ACC112 (cell line): Measurements from ENCODE around the gene ACACA.

Experiments used
- H2AFZ ChIP-seq: fragments of 200-600 bp; sonication (generic); one replicate; pipeline ENCODE4 v1.6.0; 2017; ENCODE audit warnings: antibody characterized with exemption, low read length; ENCODE audit not compliant: unreplicated experiment
- H3K27ac ChIP-seq: fragments of 200-600 bp; sonication (generic); 2 replicates; pipeline ENCODE4 v1.5.1; 2014; ENCODE audit warnings: low read depth, mild to moderate bottlenecking, antibody characterized with exemption, low read length, moderate library complexity
- H3K27me3 ChIP-seq: fragments of 200-600 bp; sonication (generic); 2 replicates; pipeline ENCODE4 v1.6.1; 2014; ENCODE audit warnings: mild to moderate bottlenecking, antibody characterized with exemption, low read length, moderate library complexity, mixed read lengths; ENCODE audit not compliant: insufficient read depth
- H3K36me3 ChIP-seq: fragments of 200-600 bp; sonication (generic); 2 replicates; pipeline ENCODE4 v1.6.1; 2016; ENCODE audit warnings: mild to moderate bottlenecking, antibody characterized with exemption, low read length, moderate library complexity, mixed read lengths; ENCODE audit not compliant: insufficient read depth
- H3K4me1 ChIP-seq: fragments of 200-600 bp; sonication (generic); one replicate; pipeline ENCODE4 v1.6.1; 2016; ENCODE audit warnings: low read length, mixed read lengths; ENCODE audit not compliant: insufficient read depth, unreplicated experiment, control insufficient read depth
- H3K4me3 ChIP-seq: fragments of 200-600 bp; sonication (generic); 2 replicates; pipeline ENCODE4 v1.5.1; 2014; ENCODE audit warnings: mild to moderate bottlenecking, low read depth, low read length
- H3K79me2 ChIP-seq: fragments of 200-600 bp; sonication (generic); one replicate; pipeline ENCODE4 v1.6.0; 2016; ENCODE audit warnings: low read length; ENCODE audit not compliant: control insufficient read depth, unreplicated experiment, insufficient read depth

The ACACA gene

DNA sequence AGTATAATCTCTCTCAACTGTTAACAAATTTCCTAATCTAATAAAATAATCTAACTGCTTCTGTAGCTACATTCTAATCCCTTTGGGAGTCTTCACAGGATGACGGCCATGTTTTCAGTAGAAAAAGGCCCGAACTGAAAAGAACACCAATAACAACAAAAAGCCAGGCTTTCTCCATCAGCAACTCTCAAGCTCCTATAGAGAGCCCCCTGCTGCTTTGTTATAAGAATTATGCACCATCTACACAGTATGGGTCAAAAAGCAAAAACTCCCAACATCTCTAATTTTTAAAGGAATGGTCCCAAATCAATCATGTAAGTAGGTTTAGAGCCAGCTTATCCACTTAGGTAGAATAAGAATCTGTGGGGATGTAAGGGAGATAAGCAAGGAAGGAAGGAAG is 194.5 kb downstream of the ACACA start:
- H3K79me2 ChIP-seq = no peaks in the 10 kb centered on the region
- H2AFZ ChIP-seq = no peak overlapping the region
- H3K27me3 ChIP-seq = no peaks in the 10 kb centered on the region
- no peak overlapping the region for H3K27ac ChIP-seq
- H3K4me3 ChIP-seq = no peak overlapping the region
- H3K36me3 ChIP-seq = peaks cover 4% of the 10 kb centered on the region; the same call in 1 of the 2 replicates
- no peaks in the 10 kb centered on the region for H3K4me1 ChIP-seq

DNA sequence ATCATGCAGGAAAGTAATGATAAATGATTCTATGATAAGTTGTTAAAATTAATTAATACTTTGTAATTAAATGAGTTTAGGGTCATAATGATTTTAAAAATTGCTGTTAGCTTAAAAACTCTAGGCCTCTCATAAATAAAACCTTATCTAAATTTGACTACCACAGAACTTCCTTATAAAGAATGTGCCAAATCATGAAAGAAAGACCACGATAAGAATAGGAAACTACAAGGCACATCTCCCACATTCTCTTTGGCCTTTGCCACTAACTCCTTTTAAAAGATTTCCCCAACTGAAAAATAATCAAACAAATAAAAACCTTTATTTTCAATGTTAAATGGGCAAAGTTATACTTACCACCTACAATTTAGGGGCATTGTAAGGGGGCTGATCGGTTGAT is 195.5 kb downstream of the ACACA start:
- Histone ChIP-seq H3K4me3 (no peak overlapping the region), H3K27ac (no peak overlapping the region), H3K79me2 (no peaks in the 10 kb centered on the region), H2AFZ (no peak overlapping the region), H3K4me1 (no peaks in the 10 kb centered on the region), H3K27me3 (no peaks in the 10 kb centered on the region), H3K36me3 (peaks cover 4% of the 10 kb centered on the region; the same call in 1 of the 2 replicates)

DNA sequence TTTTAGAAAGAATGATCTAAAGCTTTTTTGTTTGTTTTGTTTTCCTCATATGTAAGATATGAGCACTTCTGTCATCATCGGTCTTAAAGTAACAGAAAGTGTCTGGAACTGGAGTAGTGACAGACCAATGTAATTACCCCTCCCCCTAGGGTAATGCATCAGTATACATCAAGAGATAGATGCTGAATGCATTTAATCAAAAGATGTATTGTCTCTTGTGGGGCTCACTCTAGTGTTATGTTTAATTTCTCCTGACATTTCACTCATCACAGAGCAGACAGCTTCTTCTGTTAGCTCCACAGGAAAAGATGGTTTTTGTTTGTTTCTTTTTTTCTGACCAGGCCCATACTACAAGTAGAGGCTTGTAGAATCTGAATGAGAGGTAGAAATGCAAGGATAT is 199.5 kb downstream of the ACACA start:
- no peak overlapping the region for H3K27ac ChIP-seq
- no peaks in the 10 kb centered on the region for H3K79me2 ChIP-seq
- H3K4me3 ChIP-seq = no peak overlapping the region
- no peaks in the 10 kb centered on the region for H3K4me1 ChIP-seq
- no peaks in the 10 kb centered on the region for H3K27me3 ChIP-seq
- no peak overlapping the region for H2AFZ ChIP-seq
- peaks cover 14% of the 10 kb centered on the region for H3K36me3 ChIP-seq

DNA sequence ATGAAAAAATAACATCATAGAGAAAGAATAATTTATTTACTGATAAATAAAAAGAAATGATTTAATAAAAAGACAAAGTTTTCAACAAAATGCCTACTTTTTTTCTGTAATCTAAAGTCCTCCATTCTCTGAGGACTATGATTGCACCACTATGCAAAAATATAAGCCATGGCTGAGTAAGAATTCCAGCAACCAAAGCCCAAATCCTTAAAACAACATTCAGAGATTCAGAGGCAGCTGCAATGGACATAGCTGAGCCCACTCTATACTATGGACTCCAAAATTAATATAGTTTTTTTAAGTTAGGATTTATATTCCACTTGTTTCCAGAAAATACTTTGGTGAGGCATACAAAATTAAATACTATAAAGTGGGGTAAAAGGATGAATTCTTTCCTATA is 200.3 kb downstream of the ACACA start:
- no peak overlapping the region for H2AFZ ChIP-seq
- no peak overlapping the region for H3K4me3 ChIP-seq
- peaks cover 17% of the 10 kb centered on the region; the same call in 1 of the 2 replicates for H3K36me3 ChIP-seq
- no peak overlapping the region for H3K27ac ChIP-seq
- no peaks in the 10 kb centered on the region for H3K4me1 ChIP-seq
- H3K27me3 ChIP-seq = no peaks in the 10 kb centered on the region
- no peaks in the 10 kb centered on the region for H3K79me2 ChIP-seq

DNA sequence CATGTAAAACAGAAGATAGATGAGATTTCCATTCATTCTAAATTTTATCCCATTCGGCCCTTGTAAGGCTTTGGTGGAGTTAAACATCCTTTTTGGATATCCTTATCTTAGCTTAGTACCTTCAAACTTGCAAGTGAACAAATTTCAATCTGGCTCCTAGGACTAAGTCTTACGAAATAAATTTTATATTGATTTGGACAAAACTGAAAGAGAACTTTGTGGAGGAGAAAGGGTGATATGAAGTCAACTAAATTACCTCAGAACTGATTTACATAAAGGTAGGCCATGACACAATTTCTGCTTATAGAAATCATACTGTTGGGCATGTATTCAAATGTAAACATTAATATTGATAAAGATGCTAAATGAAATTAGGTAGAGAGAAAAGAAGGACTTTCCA is 206.1 kb downstream of the ACACA start:
- H3K36me3 ChIP-seq = peaks cover 17% of the 10 kb centered on the region; the same call in 1 of the 2 replicates
- H3K79me2 ChIP-seq = no peaks in the 10 kb centered on the region
- H2AFZ ChIP-seq = no peak overlapping the region
- no peak overlapping the region for H3K4me3 ChIP-seq
- no peaks in the 10 kb centered on the region for H3K4me1 ChIP-seq
- no peaks in the 10 kb centered on the region for H3K27me3 ChIP-seq
- H3K27ac ChIP-seq = no peak overlapping the region

DNA sequence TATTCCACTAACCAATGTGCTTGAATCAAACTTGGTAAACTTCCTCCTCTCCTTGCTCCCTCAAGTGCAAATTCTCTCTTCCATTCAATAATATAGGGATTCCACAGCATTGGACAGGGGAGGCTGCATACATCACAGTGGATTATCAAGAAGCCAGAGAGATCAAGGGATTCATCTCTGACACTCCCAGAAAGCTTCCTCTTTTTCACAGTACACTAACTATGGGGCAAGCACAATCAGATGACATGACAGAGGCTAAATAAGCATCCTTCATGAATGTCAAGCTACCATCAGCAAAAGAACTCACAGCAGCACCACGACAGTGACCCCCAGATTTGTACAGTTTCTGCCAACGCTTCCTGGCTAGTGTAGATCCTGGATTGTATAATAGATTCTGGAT is 209.3 kb downstream of the ACACA start:
- no peak overlapping the region for H2AFZ ChIP-seq
- no peak overlapping the region for H3K27ac ChIP-seq
- H3K4me1 ChIP-seq = no peaks in the 10 kb centered on the region
- H3K79me2 ChIP-seq = no peaks in the 10 kb centered on the region
- peaks cover 8% of the 10 kb centered on the region; the same call in 1 of the 2 replicates for H3K36me3 ChIP-seq
- no peak overlapping the region for H3K4me3 ChIP-seq
- H3K27me3 ChIP-seq = no peaks in the 10 kb centered on the region

DNA sequence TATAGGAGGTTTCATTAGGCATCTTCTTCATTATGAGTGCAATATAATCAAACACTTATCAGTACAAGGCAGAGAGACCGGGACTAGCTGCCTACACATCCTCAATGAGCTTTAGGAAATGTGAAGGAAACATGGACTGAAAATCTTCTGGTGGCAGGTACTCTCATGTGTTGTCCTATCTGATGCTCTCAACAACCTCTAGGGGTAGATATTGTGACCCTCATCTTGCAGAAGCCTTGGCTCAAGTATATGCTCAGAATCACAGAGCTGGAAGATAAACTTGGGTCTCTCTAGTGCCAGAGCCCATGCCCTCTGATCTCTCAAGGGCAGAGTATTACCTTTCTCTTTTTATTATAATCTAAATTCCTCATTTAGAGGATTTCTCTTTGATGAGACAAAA is 212.4 kb downstream of the ACACA start:
- Histone ChIP-seq H3K27me3 (no peaks in the 10 kb centered on the region), H3K36me3 (peaks cover 13% of the 10 kb centered on the region), H3K4me3 (no peak overlapping the region), H3K4me1 (peaks cover 8% of the 10 kb centered on the region), H3K27ac (no peak overlapping the region), H2AFZ (no peak overlapping the region), H3K79me2 (no peaks in the 10 kb centered on the region)

DNA sequence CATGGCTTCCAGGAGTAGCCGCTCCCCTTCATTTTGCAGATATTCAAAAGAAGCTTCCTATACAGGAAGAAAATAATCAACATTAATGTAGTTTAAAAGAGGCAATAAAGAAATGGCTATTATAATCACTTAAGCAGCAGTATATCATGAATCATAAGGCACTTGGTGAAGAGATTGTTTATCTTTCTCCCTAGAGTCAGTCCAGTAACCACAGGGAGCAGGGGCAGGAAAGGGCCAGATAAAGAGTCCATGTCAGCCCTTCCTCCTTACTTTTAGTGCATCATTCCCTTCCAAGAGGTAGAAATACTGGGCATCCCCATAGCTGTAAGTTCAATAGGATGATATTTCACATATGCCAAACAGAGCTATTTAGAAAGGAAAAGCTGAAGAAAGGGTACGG is 215.4 kb downstream of the ACACA start:
- no peaks in the 10 kb centered on the region for H3K27me3 ChIP-seq
- H3K4me1 ChIP-seq = peaks cover 8% of the 10 kb centered on the region
- no peak overlapping the region for H3K27ac ChIP-seq
- no peaks in the 10 kb centered on the region for H3K79me2 ChIP-seq
- no peak overlapping the region for H2AFZ ChIP-seq
- no peak overlapping the region for H3K4me3 ChIP-seq
- peaks cover 37% of the 10 kb centered on the region for H3K36me3 ChIP-seq

DNA sequence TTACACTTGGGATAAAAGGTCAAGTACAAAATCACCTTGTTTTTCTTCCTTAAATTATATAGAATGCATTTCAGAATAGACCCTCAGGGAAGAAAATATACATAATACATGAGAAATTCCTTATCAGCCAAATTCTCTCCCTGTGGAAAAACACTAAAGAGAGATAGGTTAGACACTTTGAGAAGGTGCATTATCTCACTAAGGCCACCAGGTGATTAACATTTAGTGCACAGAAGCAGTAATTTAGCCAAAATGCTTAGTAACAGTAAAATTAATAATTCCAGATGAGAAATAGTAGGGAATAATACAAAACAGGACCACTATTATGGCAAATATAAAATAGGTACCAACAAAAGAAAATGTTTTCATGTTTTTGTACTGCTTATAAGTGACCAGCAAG is 216.1 kb downstream of the ACACA start:
- H3K79me2 ChIP-seq = no peaks in the 10 kb centered on the region
- H3K27me3 ChIP-seq = no peaks in the 10 kb centered on the region
- H3K36me3 ChIP-seq = peaks cover 41% of the 10 kb centered on the region
- no peak overlapping the region for H2AFZ ChIP-seq
- no peak overlapping the region for H3K27ac ChIP-seq
- H3K4me1 ChIP-seq = peaks cover 8% of the 10 kb centered on the region
- no peak overlapping the region for H3K4me3 ChIP-seq

DNA sequence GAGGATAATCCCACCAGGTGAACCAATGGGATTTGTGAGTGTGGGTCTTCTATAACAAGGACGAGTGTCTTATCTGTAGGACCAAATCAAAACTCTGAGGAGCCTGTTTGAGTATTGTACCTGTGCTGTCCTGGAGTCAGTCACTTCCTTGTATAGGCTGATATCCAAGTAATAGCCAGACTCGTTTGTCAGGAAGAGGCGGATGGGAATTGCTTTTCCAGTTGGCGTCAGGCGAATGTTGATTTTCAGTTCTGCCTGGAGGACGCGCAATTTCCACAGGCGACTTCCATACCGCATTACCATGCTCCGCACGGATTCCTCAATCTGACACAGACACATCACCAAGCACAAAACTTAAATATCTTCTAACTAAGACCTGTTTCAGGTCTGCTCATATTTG is 218.5 kb downstream of the ACACA start:
- no peaks in the 10 kb centered on the region for H3K79me2 ChIP-seq
- no peak overlapping the region for H2AFZ ChIP-seq
- H3K4me1 ChIP-seq = peaks cover 10% of the 10 kb centered on the region
- no peak overlapping the region for H3K4me3 ChIP-seq
- no peak overlapping the region for H3K27ac ChIP-seq
- no peaks in the 10 kb centered on the region for H3K27me3 ChIP-seq
- H3K36me3 ChIP-seq = peaks cover 38% of the 10 kb centered on the region

DNA sequence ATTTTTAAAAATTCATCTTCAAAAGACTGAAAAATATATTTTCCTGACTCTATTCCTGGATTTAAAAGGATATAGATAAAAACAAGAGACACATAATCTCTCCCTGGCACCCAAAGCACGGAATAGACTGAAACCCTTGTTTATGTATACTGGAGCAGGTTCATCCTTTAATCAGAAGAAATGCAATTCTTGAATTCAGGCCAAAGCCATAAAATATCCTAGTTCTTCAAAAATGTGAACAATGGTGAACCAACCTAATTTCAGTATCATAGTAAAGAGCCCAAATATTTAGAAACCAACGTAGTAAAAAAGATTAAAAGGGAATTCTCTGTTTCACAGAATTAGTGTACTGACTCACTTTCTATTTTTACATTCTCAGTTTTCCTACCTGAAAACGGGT is 219.4 kb downstream of the ACACA start:
- Histone ChIP-seq H3K4me1 (peaks cover 18% of the 10 kb centered on the region), H3K36me3 (peaks cover 38% of the 10 kb centered on the region), H3K4me3 (no peak overlapping the region), H3K27ac (no peak overlapping the region), H3K79me2 (no peaks in the 10 kb centered on the region), H3K27me3 (no peaks in the 10 kb centered on the region), H2AFZ (no peak overlapping the region)
